Stimulated activated CD8-positive, alpha-beta memory T cell treated with anti-CD3 and anti-CD28 coated beads, Interleukin-4, amount 100 ng/mL, for 24 hours (primary cell): Measurements from ENCODE around the gene RAB3IL1.

Experiments used
- DNase-seq: peaks from one replicate; pipeline ENCODE4 v3.0.0-alpha.2; 2020; ENCODE audit warnings: low read depth

The RAB3IL1 gene

GRCh38 chr11:61918938-61919704 is 1.8 kb upstream of the RAB3IL1 start:
- no peak for DNase-seq

- no peak for DNase-seq
These were observed 1.0 kb upstream of the RAB3IL1 start for GRCh38 chr11:61918251-61918937.

- DNase-seq: no peak
These were observed 531 bp downstream of the RAB3IL1 start for GRCh38 chr11:61916737-61917333.

- DNase-seq: no peak
These were observed 2.7 kb downstream of the RAB3IL1 start for GRCh38 chr11:61914471-61915171.

GRCh38 chr11:61913699-61914395 is 3.5 kb downstream of the RAB3IL1 start:
- no peak for DNase-seq

GRCh38 chr11:61912991-61913698 is 4.2 kb downstream of the RAB3IL1 start:
- DNase-seq: no peak

GRCh38 chr11:61912530-61912898 is 4.9 kb downstream of the RAB3IL1 start:
- DNase-seq: no peak

GRCh38 chr11:61911701-61912529 is 5.5 kb downstream of the RAB3IL1 start:
- no peak for DNase-seq

- no peak for DNase-seq
These were observed 6.2 kb downstream of the RAB3IL1 start for GRCh38 chr11:61911128-61911700.

- no peak for DNase-seq
These were observed 6.9 kb downstream of the RAB3IL1 start for GRCh38 chr11:61910187-61911127.

- DNase-seq: no peak
These were observed 8.5 kb downstream of the RAB3IL1 start for GRCh38 chr11:61908730-61909316.

- no peak for DNase-seq
These were observed 9.3 kb downstream of the RAB3IL1 start for GRCh38 chr11:61907871-61908729.

GRCh38 chr11:61907282-61907681 is 10.1 kb downstream of the RAB3IL1 start:
- no peak for DNase-seq

- no peak for DNase-seq
These were observed 10.8 kb downstream of the RAB3IL1 start for GRCh38 chr11:61906522-61906909.

GRCh38 chr11:61905801-61906521 is 11.4 kb downstream of the RAB3IL1 start:
- no peak for DNase-seq

GRCh38 chr11:61905067-61905696 is 12.2 kb downstream of the RAB3IL1 start:
- DNase-seq: no peak
